Endothelial cell of umbilical vein (primary cell): Measurements from ENCODE around the gene MCC. TPM values are rescaled to one million over a fixed set of nuclear protein-coding genes. Genes with fewer than 3 reads are reported as not detected.

Experiments used
- BruUV-seq: library from RNA; stranded (reverse); fragments of 400-500 nt; replicated peaks from 2 replicates; lab custom pipeline; 2021; lab: Mats Ljungman, UMichigan
- CTCF ChIA-PET: fragments of 300-600, 350-600 bp; sonication (Branson Sonifier 250); formaldehyde crosslinking; loops from one replicate; lab custom pipeline; 2021; ENCODE audit warnings: antibody characterized with exemption, inconsistent platforms; lab: Charles Lee
- POLR2A ChIA-PET: fragments of 300-600, 350-600 bp; sonication (Branson Sonifier 250); formaldehyde crosslinking; loops from one replicate; lab custom pipeline; 2021; ENCODE audit warnings: antibody characterized with exemption, inconsistent platforms; lab: Charles Lee
- DNase-seq: peaks from one replicate; pipeline ENCODE4 v3.0.0-alpha.2; 2011; ENCODE audit warnings: low read depth, low spot score
- FAIRE-seq: peaks from 2 replicates; lab custom pipeline; 2011; peaks lifted over from hg19 to GRCh38; lab: Jason Lieb, UNC
- H2AFZ ChIP-seq: 2 replicates; pipeline ENCODE4 v1.6.0; 2012; ENCODE audit warnings: low read depth, low read length, control low read depth, inconsistent platforms
- H3K27ac ChIP-seq: 2 replicates; pipeline ENCODE4 v1.5.1; 2011; ENCODE audit warnings: low read depth, mild to moderate bottlenecking, control low read depth, low read length, moderate library complexity; ENCODE audit not compliant: insufficient read depth
- H3K27me3 ChIP-seq, 2 experiments: 2 replicates each; pipeline versions ENCODE4 v1.6.0 to v1.6.1; 2011; ENCODE audit warnings: low read length in 2 of 2, mixed read lengths in 1 of 2; ENCODE audit not compliant: control insufficient read depth in 2 of 2, insufficient read depth in 2 of 2
- H3K36me3 ChIP-seq, 2 experiments: 2 replicates in 1 of 2; 3 replicates in 1 of 2; pipeline ENCODE4 v1.5.1; 2011; ENCODE audit warnings: low read length in 2 of 2, mild to moderate bottlenecking in 1 of 2, moderate library complexity in 1 of 2; ENCODE audit not compliant: control insufficient read depth in 2 of 2, insufficient read depth in 2 of 2; ENCODE audit errors: extremely low read depth in 1 of 2
- H3K4me1 ChIP-seq: 3 replicates; pipeline ENCODE4 v1.5.1; 2011; ENCODE audit warnings: mild to moderate bottlenecking, low read length; ENCODE audit not compliant: control insufficient read depth, insufficient read depth; ENCODE audit errors: extremely low read depth
- H3K4me2 ChIP-seq: 2 replicates; pipeline ENCODE4 v1.6.1; 2011; ENCODE audit warnings: low read length, control low read depth, mixed read lengths; ENCODE audit not compliant: insufficient read depth
- H3K4me3 ChIP-seq, 3 experiments: fragments of 200-600 bp in 1 of 3; sonication (generic), shearing (Covaris generic) in 1 of 3; replicated peaks in 1 of 3; 2 replicates each; pipeline ENCODE4 v1.5.1; 2011 to 2016; ENCODE audit warnings: control low read depth in 3 of 3, low read length in 3 of 3, mild to moderate bottlenecking in 2 of 3, inconsistent platforms in 1 of 3, low read depth in 1 of 3, moderate library complexity in 1 of 3; ENCODE audit not compliant: insufficient read depth in 1 of 3
- H3K79me2 ChIP-seq: 2 replicates; pipeline ENCODE4 v1.6.0; 2012; ENCODE audit warnings: low read length, inconsistent platforms; ENCODE audit not compliant: control insufficient read depth, insufficient read depth
- H3K9ac ChIP-seq: replicated peaks from 2 replicates; pipeline ENCODE3; 2011; ENCODE audit warnings: low read length, control low read depth; ENCODE audit not compliant: insufficient read depth; ENCODE audit errors: extremely low read depth
- H3K9me1 ChIP-seq: replicated peaks from 3 replicates; pipeline ENCODE4 v1.6.0; 2011; ENCODE audit warnings: mild to moderate bottlenecking, low read length; ENCODE audit not compliant: control insufficient read depth, insufficient read depth; ENCODE audit errors: extremely low read depth
- H3K9me3 ChIP-seq: replicated peaks from 2 replicates; pipeline ENCODE4 v1.5.1; 2012; ENCODE audit warnings: low read length, inconsistent platforms; ENCODE audit not compliant: control insufficient read depth, insufficient read depth
- H4K20me1 ChIP-seq: replicated peaks from 2 replicates; pipeline ENCODE3; 2011; ENCODE audit warnings: mild to moderate bottlenecking, low read length; ENCODE audit not compliant: control insufficient read depth, insufficient read depth; ENCODE audit errors: extremely low read depth
- CTCF ChIP-seq, 2 donors: IDR thresholded peaks; 1 replicate in 1 of 2; 2 replicates in 1 of 2; pipeline ENCODE4 v1.5.1; 2011; ENCODE audit warnings: low read length in 2 of 2, mild to moderate bottlenecking in 2 of 2, moderate library complexity in 2 of 2, control low read depth in 1 of 2, inconsistent platforms in 1 of 2, low read depth in 1 of 2; ENCODE audit not compliant: insufficient read depth in 1 of 2; ENCODE audit errors: extremely low read depth in 1 of 2
- EZH2 ChIP-seq: IDR thresholded peaks from 2 replicates; pipeline ENCODE4 v1.6.1; 2012; ENCODE audit warnings: borderline replicate concordance, low read depth, mild to moderate bottlenecking, moderate library complexity, low read length, inconsistent platforms; ENCODE audit not compliant: severe bottlenecking
- FOS ChIP-seq: IDR thresholded peaks from 2 replicates; pipeline ENCODE4 v1.6.1; 2011; ENCODE audit warnings: mild to moderate bottlenecking, low read length, moderate library complexity, borderline replicate concordance; ENCODE audit not compliant: insufficient read depth
- GATA2 ChIP-seq: IDR thresholded peaks from 2 replicates; pipeline ENCODE4 v1.7.0; 2011; ENCODE audit warnings: low read depth, mild to moderate bottlenecking, moderate library complexity, mixed read lengths, low read length; ENCODE audit not compliant: insufficient read length, insufficient read depth
- JUN ChIP-seq: IDR thresholded peaks from 2 replicates; pipeline ENCODE4 v1.6.1; 2011; ENCODE audit warnings: borderline replicate concordance, low read depth; ENCODE audit not compliant: insufficient read length, insufficient read depth
- MAX ChIP-seq: IDR thresholded peaks from 2 replicates; pipeline ENCODE4 v1.6.1; 2011; ENCODE audit not compliant: insufficient read depth, insufficient read length
- MYC ChIP-seq: IDR thresholded peaks from one replicate; pipeline ENCODE4 v1.6.1; 2011; ENCODE audit warnings: mild to moderate bottlenecking, low read depth, low read length
- POLR2A ChIP-seq: IDR thresholded peaks from 2 replicates; pipeline ENCODE4 v1.6.1; 2012; ENCODE audit warnings: low read depth, mild to moderate bottlenecking, control low read depth, low read length
- POLR2AphosphoS5 ChIP-seq: IDR thresholded peaks from 2 replicates; pipeline ENCODE4 v1.6.1; 2012; ENCODE audit warnings: low read depth, mild to moderate bottlenecking, control low read depth, low read length, moderate library complexity; ENCODE audit not compliant: insufficient read depth
- dilution Hi-C: fragments of 300-500 bp; cut with MboI; formaldehyde crosslinking; loops from one replicate; pipeline ENCODE4 v1.15.0; 2019; ENCODE audit warnings: low sequenced_read_pairs; ENCODE audit not compliant: extremely low pct_ligation_motif_present
- intact Hi-C: fragments of 100-400 bp; cut with micrococcal nuclease; formaldehyde crosslinking; loops from one replicate; pipeline ENCODE4 v1.10.0; 2022
- polyA plus RNA-seq, 4 experiments: library from polyadenylated mRNA; depleted of rRNA in 3 of 4; stranded (reverse) in 3 of 4; unstranded in 1 of 4; fragments of >200 nt; gene quantifications; 2 replicates each; pipeline versions ENCODE4 v1.2.1 to v1.2.3, GENCODE V29; 2011 to 2012; ENCODE audit warnings: missing spikeins in 1 of 4
- total RNA-seq: library from RNA; stranded (reverse); gene quantifications from 2 replicates; pipeline ENCODE4 v1.2.3, GENCODE V29; 2021

MCC gene
- total and polyA plus RNA-seq, 2 donors (not counting 3 experiments of a cell fraction or from before 2014, with no cell fraction given): 6.9 to 27.5 TPM

- intact Hi-C loops (no loop called here), dilution Hi-C loops (no loop called here)
- ChIA-PET CTCF (no interaction called here), POLR2A (no interaction called here)
- no peaks in the 10 kb centered on the region for H3K9me1 ChIP-seq
- TF ChIP-seq EZH2 (no peak), MAX (no peak), JUN (no peak), POLR2AphosphoS5 (no peak), POLR2A (no peak), CTCF (IDR thresholded peaks at IDR 0.05; ENCODE audit: extremely low read depth in 1 of 2, insufficient read depth in 1 of 2, low read depth in 1 of 2, low read length in 2 of 2) (no peak), FOS (no peak), GATA2 (no peak), MYC (no peak)
- H3K27me3 ChIP-seq: no peaks in the 10 kb centered on the region
- DNase-seq (no peak), FAIRE-seq (no peak)
- no peaks in the 10 kb centered on the region for H3K36me3 ChIP-seq
- no TSS peak for BruUV-seq
- H3K4me1 ChIP-seq: no peaks in the 10 kb centered on the region
- no peaks in the 10 kb centered on the region for H4K20me1 ChIP-seq
- no peaks in the 10 kb centered on the region for H3K9me3 ChIP-seq
- H3K4me3 ChIP-seq: no peak overlapping the region
- H3K4me2 ChIP-seq: no peak overlapping the region
- no peak overlapping the region for H3K9ac ChIP-seq
- no peaks in the 10 kb centered on the region for H3K79me2 ChIP-seq
- no peak overlapping the region for H2AFZ ChIP-seq
- H3K27ac ChIP-seq: no peak overlapping the region
Observed at GRCh38 chr5:113193311-113193978, 294.8 kb downstream of the MCC start.
